HG03135 (cell line): ENCODE results near the gene ULK1.
"Not testable (repeated sequence)": the region's sequence is repeated elsewhere in the genome, so short reads cannot be mapped to it uniquely, and the experiment has no call there.

Experiments
- ATAC-seq: cut with Tn5 transposase; IDR thresholded peaks from one replicate; pipeline ENCODE4 v1.9.1; 2021; ENCODE audit warnings: mild to moderate bottlenecking, moderate library complexity; ENCODE audit not compliant: unreplicated experiment

Gene ULK1

DNA sequence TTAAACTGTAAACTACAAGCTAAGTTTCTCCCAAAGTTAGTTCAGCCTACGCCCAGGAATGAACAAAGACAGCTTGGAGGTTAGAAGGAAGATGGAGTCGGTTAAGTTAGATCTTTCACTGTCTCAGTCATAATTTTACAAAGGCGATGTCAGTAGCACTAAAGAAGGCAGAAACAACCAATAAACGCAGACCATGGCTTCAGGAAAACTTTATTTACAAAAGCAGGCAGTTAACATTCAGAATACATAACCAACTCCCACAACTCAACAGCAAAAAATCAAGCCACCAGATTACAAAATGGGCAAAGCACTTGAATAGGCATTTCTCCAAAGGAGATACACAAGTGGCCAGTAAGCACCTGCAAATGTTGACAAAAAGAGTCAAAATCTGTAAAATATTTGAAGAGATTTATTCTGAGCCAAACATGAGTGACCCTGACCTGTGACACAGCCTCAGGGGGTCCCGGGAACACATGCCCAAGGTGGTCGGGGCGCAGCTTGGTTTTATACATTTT, 8.8 kb upstream of the ULK1 start:
- no peak for ATAC-seq

DNA sequence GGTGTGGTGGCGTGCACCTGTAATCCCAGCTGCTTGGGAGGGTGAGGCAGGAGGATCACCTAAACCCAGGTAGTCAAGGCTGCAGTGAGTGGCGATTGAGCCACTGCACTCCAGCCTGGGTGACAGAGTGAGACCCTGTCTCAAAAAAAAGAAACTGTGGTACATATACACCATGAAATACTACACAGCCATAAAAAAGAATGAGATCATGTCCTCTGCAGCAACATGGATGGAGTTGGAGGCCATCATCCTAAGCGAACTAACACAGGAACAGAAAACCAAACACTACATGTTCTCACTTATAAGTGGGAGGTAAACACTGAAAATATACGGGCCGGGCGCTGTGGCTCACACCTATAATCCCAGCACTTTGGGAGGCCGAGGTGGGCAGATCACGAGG, 2.7 kb upstream of the ULK1 start:
- not testable (repeated sequence) for ATAC-seq

DNA sequence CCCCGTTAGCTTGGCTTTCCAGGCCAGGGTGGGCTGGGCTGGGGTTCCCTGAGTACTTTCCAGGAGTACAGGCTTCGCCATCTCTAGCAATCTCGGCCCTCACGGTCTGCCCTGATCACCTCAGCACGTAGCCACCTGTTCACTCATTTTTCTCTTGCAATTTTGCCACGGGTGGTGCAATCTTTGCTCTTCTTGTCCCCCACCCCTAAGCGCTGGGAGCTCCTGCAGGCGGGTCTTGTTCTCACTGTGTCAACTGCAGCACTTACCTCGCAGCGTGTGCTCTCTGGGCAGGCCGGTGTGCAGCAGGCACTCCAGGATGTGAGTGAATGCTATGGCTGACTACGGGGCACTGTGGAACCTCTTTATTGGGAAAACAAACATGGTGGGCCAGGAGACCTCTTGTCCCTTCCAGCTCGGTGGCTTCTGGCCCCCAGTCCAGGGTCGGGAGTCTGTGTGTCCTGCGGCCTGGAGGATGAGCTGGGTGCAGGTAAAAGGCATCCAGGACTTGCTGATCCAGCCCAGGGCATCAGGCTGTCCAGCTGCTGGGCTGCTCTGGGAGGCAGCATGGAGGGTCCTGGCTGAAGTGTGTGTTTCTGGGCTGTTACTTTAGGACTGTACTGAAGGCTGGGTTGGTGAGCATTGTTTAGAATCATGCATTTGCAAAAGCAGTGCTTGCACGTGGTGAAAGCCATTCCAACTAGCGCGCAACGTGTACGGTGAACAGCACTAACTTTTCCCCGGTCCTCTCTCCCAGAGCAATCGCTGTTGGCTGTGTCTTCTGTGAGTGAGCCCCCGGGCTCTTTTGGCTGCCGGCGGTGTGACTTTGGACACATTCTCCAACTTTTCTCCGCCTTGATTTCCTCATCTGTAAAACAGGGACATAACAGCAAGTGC, 1.5 kb upstream of the ULK1 start:
- no peak for ATAC-seq

DNA sequence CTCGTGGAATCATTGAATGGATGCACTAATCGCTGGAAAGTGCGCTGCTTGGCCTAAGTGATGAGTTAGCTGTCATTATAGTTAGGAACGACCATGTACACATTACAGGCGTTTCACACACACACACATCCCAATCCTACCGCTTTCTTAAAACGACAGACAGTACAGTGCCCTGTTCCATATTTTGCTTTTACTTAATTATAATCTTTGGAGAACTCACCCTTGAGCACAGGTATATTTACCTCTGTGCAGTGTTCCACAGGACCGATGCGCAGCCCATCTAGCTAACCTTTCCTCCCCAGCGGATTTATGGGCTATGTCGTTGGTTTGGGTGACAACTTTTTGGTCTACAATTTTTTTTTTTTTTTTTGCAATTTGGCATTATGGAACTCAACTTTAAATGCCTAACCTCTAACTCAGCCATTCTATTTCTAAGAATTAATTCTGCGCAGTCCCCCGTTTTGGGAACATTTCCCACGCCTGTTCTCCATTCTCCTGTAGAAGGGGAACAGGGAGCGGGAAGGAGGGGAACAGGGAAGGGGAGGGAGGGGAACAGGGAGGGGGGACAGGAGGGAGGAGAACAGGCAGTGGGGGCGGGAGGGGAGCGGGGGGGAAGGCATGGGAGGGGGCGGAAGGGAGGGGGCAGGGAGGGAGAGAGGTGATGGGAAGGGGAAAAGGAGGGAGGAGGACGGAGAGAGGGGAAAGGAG, 663 bp upstream of the ULK1 start:
- ATAC-seq = no peak

DNA sequence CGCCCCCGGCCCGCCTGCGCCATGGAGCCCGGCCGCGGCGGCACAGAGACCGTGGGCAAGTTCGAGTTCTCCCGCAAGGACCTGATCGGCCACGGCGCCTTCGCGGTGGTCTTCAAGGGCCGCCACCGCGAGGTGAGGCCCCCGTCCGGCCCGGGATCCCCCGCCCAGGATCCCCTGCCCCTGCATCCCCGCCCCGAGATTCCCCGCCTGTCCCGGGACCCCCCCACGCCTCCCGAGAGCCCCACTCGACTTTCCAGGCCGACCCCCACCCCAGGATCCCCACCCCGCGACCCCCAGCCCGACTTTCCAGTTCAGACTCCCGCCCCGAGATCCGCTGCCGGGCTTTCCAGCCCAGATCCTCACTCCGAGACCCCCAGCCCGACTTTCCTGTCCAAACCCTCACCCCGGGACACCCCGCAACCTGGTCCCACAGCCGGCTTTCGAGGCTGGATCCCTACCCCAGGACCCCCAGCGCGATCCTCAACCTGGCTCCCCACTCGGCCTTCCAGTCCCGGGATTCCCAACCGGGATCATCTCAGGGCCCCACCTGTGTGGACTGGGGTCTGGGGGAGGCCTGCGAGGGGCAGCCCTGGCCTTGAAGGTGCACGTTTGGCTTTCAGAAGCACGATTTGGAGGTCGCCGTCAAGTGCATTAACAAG, 688 bp downstream of the ULK1 start:
- peak; percentile 8 for ATAC-seq

DNA sequence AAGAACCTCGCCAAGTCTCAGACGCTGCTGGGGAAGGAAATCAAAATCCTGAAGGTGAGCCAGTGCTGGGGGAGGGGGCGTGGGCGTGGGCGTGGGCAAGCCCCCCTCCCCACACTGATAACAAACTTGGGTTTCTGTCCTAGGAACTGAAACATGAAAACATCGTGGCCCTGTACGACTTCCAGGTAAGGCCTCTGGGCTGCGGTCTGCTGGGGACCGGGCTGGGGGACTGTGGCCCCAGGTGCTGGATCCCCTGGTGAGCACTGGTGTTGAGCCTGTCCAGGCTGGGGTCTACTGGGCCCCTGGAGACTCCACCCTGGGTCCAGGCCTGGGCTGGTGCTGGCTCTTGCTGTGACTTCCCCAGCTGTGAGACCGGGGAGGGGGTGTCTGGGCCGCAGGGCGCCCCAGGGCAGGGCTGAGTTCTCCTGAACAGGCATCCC, 1.2 kb downstream of the ULK1 start:
- ATAC-seq = peak; percentile 12

DNA sequence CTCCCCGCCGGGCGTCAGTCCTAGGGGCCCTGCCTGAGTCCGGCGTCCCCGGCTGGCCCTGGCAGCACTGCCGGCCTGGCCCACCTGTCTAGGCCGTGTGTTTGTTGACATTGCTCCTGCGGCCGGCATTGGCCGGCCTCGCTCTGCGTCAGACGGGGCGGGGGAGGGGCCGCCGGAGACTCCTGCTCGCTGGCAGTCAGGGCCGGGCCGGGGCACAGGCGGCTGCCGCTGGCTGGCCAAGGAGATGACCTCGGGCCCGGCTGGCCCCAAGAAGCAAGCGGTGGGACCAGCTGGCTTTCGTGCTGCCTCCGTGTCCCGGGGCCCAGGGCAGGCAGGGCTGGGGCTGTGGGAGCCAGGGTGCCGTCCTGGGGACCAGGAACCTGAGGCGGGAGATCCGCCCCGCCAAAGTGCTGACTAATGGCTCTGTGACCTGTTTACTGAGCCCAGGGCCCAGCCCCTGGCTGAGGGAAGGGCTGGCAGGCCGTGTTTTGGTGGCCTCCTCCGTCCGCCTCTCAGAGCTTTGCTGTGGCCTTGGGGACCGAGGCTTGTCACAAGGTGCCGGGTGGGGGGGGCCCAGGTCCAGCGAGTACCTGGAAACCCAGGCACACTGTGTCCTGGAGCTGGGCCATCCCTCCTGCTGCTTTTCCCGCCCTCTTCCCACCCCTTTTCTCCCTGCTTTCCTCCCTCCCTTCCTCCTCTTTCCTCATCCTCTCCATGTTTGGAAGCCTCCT, 1.8 kb downstream of the ULK1 start:
- peak; percentile 55 for ATAC-seq

DNA sequence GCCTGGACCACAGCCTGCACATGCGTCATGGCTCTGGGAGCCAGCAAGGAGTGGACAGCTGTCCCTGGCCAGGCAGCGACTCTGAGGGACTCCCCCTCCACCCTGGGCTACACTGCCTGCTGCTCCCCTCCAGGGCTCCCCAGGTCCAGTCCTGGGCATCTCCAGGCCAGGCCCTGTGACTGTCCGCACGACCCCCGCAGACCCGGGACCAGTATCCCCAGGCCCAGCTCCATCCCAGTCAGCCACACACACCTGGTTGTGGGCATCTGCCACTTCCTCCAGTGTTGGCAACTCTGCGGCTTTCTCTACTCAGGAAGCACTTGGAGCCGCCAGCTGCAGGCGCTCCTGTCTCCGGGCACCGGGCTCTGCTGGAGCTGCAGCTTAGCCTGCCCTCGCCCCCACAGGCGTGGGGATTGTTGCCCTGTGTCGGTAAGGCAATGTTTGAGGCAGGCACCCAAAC, 2.4 kb downstream of the ULK1 start:
- no peak for ATAC-seq

DNA sequence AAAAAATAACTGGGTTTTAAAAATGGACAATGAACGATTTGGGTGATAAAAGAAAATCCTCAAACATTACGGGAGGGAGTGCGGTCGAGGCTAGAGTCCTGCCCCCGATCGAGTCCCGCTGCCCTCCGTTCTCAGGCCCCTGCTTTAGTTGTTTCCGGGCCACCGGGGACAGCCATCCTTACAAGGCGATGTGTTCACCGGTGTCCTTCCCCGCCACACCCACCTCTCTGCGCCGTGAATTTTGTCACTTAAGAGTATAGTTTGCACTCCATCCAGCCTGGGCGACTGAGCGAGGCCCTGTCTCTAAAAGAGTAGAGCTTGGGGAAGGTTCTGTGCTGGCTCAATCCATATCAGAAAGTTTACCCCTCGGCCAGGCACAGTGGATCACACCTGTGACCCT, 2.9 kb downstream of the ULK1 start:
- ATAC-seq = no peak

DNA sequence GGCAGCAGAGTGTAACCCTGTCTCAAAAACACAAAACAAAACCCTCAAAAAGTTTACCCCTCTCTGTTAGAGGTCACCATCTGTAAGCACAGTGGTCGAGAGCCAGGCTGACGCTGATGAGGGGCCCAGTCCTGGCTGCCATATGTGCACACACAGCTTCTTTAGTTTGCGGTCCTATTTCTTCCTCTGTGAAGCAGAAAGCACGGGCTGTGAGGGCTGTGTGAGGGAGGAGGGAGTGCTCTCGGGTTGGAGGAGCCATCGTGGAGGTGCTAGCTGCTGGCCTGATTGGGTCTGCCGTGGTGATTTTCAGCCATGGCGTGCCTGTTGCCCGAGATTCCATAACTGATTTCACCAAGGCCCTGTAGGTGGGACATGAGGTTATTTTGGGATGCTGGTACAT, 3.5 kb downstream of the ULK1 start:
- no peak for ATAC-seq

DNA sequence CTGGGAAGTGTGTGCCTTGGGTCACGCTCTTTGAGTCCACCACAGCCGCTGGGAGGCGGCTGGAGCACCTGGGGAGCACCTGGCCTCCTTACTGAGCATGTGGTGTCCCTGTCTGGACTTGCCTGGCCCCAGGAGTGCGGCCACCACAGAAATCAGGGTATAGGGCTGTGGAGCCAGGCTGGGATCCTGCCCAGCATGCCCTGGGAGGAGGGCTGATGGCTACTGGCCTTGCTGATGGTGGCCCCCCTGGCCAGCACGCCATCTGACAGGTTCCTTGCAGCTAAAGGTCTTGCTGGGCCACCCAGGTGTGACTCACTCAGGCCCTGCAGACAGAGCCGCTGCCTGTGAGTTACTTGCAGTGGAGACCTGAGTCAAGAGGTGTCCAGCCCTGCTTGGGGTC, 6.0 kb downstream of the ULK1 start:
- no peak for ATAC-seq

DNA sequence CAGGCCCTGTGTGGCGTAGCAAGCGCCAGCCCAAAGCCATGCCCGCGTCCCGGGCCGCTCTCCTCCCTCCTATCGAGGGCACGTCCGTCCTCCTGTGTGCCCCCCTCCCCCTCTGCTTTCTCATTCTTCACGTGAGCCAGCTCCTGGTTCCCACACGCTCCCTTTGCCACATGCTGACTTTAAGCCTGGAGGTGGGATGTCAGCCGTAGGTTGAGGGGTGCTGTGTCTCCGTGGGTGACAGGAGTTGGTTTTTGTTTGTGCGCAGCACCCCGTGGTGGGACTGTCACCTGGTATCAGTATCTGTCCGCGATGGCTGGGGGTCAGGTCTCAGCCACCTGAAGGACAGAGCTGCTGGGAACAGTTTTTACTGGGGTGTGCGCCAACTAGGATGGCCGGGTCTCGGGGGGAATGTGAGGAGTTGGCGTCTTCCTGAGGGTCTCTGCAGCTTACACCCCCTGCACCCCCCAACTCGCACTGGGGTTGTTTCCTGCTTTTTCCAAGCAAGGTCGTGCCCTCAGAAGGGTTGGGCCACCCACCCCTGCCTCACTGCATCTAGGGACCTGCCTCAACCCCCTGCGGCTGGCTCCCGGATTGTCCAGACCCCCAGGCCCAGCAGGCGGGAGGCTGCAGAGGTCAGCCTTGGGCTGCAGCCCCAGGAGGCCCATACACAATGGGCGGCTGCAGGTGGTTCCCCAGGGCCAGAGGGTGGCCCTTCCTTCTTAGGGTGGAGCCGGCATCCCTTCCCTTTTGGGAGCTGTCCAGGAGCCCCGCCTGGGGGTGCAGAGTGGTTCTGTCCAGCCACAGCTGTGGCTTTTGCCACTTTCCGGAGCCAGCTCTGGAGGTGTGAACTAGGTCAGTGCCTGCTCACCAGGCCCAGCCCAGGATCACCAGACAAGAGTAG, 7.3 kb downstream of the ULK1 start:
- ATAC-seq = no peak

DNA sequence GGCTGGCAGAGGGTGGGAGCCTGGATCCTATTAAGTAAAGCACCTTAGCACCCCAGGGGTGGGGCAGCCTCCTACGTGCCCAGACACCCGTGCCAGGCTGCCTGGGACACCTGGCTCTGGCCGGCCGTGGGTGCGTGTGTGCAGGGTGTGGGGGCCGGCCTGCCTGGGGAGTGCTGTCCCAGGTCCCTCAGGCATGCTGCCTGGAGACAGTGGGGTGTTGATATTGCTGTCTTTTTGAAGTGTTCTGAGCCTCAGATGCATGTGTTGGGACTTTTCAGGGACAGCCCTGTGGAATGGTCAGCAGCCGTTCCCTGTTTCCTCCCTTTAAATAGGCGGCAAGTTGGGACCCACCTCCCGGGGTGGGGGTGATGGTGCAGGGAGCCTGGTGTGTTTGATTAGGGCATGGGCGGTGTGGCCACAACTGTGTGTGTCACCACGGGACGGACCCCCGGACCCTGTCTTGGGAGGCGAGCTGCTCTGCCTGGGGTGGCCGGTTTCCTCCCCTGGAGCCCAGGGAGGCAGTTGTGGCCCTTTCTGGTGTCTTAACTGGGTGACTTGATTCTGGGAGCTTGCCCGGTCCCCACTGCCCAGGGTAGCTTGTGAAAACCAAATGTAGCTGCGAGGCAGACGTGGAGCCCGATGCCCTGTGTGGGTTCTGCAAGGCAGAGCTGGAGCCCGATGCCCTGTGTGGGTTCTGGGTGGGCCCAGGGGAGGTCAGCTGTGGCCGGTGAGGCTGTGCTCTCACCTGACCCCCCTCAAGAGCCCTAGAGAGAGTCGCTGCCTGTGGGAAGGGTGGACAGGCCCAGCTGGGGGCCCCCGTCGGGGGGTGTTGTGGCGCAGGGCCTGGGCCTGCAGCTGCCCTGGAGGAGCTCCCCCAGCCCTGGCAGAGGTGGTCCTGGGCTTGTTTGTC, 8.2 kb downstream of the ULK1 start:
- ATAC-seq = no peak

DNA sequence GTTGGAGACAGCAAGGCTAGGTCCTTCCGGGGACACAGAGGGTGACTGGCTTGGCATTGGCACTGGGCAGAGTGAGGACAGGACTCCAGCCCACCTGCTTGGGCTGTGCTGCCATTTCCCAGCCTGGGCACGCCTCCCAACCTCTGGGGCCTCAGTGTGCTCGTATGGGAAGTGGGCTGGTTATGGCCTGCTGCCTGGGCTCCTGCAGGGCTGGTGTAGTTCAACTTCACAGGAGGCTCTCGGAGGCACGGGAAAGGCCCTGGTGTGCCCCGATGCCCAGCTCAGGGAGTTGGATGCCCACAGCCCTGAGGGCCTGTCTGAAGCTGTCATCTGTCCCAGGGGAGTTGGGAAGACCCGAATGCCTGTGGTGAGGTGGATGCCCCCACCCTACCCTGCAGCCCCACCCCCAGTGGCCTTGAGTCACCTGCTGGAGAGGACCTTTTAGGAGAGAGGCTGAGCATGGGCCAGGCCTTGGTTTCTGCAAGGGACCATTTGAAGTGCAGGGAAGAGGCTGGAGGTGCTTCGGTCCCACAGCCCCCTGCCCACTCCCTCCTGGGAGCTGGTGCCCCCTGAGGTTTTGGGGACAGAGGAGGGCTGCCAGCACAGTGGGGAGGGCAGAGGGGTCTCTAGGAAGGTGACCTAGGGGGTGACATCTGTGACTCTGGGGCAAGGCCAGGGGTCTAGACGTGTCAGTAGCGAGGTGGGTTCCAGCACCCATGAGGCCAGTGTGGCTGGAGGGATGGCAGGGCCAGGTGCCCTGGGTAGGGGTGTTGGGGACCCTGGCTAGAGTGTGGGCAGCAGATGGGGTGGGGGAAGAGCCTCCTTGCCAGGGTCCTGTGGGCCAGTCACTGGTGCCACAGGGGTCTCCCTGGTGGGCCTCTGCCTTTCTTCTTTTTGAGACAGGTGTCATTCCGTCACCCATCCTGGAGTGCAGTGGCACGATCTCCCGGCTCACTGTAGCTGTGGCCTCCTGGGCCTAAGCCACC, 9.1 kb downstream of the ULK1 start:
- no peak for ATAC-seq

DNA sequence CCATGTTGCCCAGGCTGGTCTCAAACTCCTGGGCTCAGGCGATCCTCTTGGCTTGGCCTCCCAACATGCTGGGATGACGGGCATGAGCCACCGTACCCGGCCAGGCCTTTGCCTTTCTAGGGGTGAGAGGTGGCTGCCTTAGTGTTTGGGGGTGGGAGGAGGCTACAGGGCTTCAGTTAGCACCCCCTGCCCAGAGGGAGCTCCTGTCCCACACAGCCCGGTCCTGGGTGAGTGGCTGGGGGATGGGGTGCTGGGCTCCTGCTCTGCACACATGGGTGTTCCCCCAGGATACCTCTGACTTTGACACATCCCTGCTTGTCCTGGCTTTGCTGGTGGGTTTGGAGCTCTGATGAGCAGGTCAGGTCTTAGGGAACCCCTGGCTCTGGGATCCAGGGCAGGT, 9.9 kb downstream of the ULK1 start:
- ATAC-seq = no peak

DNA sequence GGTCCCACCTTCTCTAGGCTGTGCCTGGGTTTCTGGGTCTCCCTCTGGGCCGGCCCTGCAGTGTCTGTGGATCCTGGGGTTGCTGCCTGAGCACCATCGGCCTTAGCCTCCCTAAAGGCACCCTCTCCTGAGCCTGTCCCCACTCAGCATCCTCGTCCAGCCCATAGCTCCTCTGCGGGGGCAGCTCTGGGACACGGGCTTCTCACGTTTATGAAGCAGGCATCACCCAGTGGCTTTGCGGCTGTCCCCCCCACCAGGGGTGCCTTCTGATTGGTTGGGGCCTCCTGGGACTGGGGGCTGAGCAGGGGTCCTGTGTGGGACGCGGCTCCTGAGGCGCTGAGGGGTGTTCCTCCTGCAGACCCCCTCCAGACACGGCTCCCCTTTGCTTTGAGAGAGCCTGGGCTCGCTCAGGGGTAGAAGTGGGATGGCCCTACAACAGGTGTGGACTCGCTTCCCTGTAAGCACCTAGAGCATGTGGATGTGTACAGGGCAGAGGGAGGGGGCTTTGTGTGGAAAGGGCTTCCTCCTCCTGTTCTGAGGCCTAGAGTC, 10.7 kb downstream of the ULK1 start:
- ATAC-seq = no peak

DNA sequence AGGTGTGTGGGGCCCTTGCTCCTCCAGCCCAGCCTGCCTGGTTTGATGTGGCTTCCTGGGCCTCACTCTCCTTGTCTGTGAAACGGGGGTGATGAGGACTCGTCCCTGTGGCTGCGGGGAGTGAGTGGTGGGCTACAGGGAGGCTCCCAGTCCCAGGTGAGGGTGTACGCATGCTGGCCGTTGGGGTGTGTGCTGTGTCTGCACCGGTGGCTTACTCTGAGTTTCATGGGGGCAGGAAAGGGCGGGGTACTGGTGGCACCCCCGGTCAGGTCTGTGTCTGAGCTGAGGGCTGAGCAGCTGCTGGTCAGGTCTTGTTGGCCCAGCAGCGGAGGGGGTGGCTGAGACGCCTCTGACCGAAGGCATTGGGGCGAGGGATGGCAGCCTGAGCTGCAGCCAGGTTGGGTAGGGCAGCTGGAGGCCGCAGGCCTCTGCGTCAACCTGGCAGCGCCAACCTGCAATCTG, 11.2 kb downstream of the ULK1 start:
- no peak for ATAC-seq
